Uterus (tissue), 2 donors: ENCODE measurements around the gene UBE2D1.

ENCODE experiments used
- POLR2A ChIP-seq, 2 donors: fragments of 450-650 bp; IDR thresholded peaks; one replicate each; pipeline ENCODE4 v1.6.1; 2016; ENCODE audit warnings: antibody characterized with exemption in 2 of 2, mild to moderate bottlenecking in 1 of 2, moderate library complexity in 1 of 2
- TF ChIP-seq, protein P1 (sequence below), 4 experiments: fragments of 200-600 bp in 2 of 4; fragments of 450-650 bp in 2 of 4; sonication (generic) in 2 of 4; IDR thresholded peaks; one replicate each; pipeline ENCODE4 v1.5.1; 2016 to 2019; ENCODE audit warnings: antibody characterized with exemption in 4 of 4, mild to moderate bottlenecking in 2 of 4, moderate library complexity in 1 of 4

DNA sequence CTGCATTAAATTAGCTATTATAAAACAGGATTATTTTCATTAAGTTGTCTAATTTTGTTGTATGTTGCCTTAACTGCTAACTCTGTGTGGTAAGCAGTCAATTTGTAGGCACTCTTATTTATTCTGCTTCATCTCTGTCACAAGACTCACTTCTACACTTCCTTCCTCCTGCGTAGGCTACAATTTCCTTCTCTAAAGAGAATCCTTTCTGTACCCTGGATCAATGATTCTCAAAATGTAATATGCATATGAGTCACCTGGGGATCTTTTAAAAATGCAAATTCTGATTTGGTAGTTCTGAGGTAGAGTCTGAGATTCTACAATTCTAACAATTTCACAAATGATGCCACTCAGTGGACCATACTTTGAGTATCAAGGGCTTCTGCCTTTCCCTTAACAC is 4.4 kb upstream of the UBE2D1 start:
- TF ChIP-seq, protein P1, sequence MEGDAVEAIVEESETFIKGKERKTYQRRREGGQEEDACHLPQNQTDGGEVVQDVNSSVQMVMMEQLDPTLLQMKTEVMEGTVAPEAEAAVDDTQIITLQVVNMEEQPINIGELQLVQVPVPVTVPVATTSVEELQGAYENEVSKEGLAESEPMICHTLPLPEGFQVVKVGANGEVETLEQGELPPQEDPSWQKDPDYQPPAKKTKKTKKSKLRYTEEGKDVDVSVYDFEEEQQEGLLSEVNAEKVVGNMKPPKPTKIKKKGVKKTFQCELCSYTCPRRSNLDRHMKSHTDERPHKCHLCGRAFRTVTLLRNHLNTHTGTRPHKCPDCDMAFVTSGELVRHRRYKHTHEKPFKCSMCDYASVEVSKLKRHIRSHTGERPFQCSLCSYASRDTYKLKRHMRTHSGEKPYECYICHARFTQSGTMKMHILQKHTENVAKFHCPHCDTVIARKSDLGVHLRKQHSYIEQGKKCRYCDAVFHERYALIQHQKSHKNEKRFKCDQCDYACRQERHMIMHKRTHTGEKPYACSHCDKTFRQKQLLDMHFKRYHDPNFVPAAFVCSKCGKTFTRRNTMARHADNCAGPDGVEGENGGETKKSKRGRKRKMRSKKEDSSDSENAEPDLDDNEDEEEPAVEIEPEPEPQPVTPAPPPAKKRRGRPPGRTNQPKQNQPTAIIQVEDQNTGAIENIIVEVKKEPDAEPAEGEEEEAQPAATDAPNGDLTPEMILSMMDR (IDR thresholded peaks at IDR 0.05): no peak
- no peak for TF ChIP-seq POLR2A (IDR thresholded peaks at IDR 0.05)
